IMR-90 (cell line): ENCODE data around the gene LTF.

Experiments
- CEBPB ChIP-seq: IDR thresholded peaks from 2 replicates; pipeline ENCODE4 v1.6.1; 2012; ENCODE audit warnings: low read depth, low read length, improper control_type of control experiment
- CTCF ChIP-seq: conservative IDR thresholded peaks from 2 replicates; pipeline ENCODE4 v1.5.1; 2012; ENCODE audit warnings: mild to moderate bottlenecking, low read depth, low read length, improper control_type of control experiment

GRCh38 chr3:46505953-46506352 lies 41.2 kb upstream of the LTF start:
- TF ChIP-seq CEBPB: no peak
- TF ChIP-seq CTCF: no peak
